Glutamatergic neuron (in vitro differentiated cells): ENCODE measurements around the gene KMT5B. TPM values are rescaled to one million over a fixed set of nuclear protein-coding genes. Genes with fewer than 3 reads are reported as not detected.

Source experiments
- DNase-seq: peaks from one replicate; pipeline ENCODE4 v3.0.0; 2022
- H3K27ac Mint-ChIP-seq: one replicate; pipeline ENCODE4 v1.8.0; 2020; ENCODE audit warnings: mild to moderate bottlenecking, mixed read lengths, inconsistent platforms; ENCODE audit not compliant: unreplicated experiment
- H3K27me3 Mint-ChIP-seq: one replicate; pipeline ENCODE4 v1.8.0; 2020; ENCODE audit warnings: mild to moderate bottlenecking, moderate library complexity, mixed read lengths, inconsistent platforms; ENCODE audit not compliant: unreplicated experiment
- H3K36me3 Mint-ChIP-seq: one replicate; pipeline ENCODE4 v1.8.0; 2020; ENCODE audit warnings: mild to moderate bottlenecking, mixed read lengths, inconsistent platforms; ENCODE audit not compliant: unreplicated experiment
- H3K4me1 Mint-ChIP-seq: one replicate; pipeline ENCODE4 v1.8.0; 2020; ENCODE audit warnings: mild to moderate bottlenecking, low read depth, mixed read lengths, inconsistent platforms; ENCODE audit not compliant: unreplicated experiment
- H3K4me3 Mint-ChIP-seq: one replicate; pipeline ENCODE4 v1.8.0; 2020; ENCODE audit warnings: mild to moderate bottlenecking, mixed read lengths, inconsistent platforms; ENCODE audit not compliant: unreplicated experiment
- H3K9me3 Mint-ChIP-seq: one replicate; pipeline ENCODE4 v1.8.0; 2020; ENCODE audit warnings: mild to moderate bottlenecking, moderate library complexity, mixed read lengths, inconsistent platforms; ENCODE audit not compliant: unreplicated experiment
- CTCF ChIP-seq: fragments of 200-600 bp; sonication (generic); IDR thresholded peaks from one replicate; pipeline ENCODE4 v1.5.0; 2021; ENCODE audit not compliant: partially characterized antibody, unreplicated experiment
- total RNA-seq: library from RNA; stranded (reverse); fragmentation: NEBNext Ultra II Directional; extraction: Animal tissue kit (Norgen Biotek cat#: 25700); gene quantifications from one replicate; pipeline ENCODE4 v1.2.1, GENCODE V29; 2021; ENCODE audit not compliant: unreplicated experiment

Gene KMT5B
- total RNA-seq, 1 donor from 2014 or later: 77.4 TPM

GRCh38 chr11:68153742-68154141 lies 59.4 kb downstream of the KMT5B start:
- H3K4me3 Mint-ChIP-seq: no peak overlapping the region
- peaks cover 8% of the 10 kb centered on the region for H3K4me1 Mint-ChIP-seq
- no peak for DNase-seq
- no peak for TF ChIP-seq CTCF
- H3K9me3 Mint-ChIP-seq: no peaks in the 10 kb centered on the region
- H3K36me3 Mint-ChIP-seq: no peaks in the 10 kb centered on the region
- H3K27me3 Mint-ChIP-seq: no peaks in the 10 kb centered on the region
- H3K27ac Mint-ChIP-seq: peak overlapping the region; percentile 39

- Mint-ChIP-seq H3K36me3 (no peaks in the 10 kb centered on the region), H3K27ac (no peak overlapping the region), H3K4me3 (no peak overlapping the region), H3K27me3 (peaks cover 2% of the 10 kb centered on the region), H3K9me3 (peaks cover 4% of the 10 kb centered on the region), H3K4me1 (peaks cover 10% of the 10 kb centered on the region)
- no peak for TF ChIP-seq CTCF
- no peak for DNase-seq
Observed at GRCh38 chr11:68150037-68150436, 63.1 kb downstream of the KMT5B start.

- H3K4me1 Mint-ChIP-seq: peaks cover 10% of the 10 kb centered on the region
- H3K4me3 Mint-ChIP-seq: no peak overlapping the region
- no peak overlapping the region for H3K27ac Mint-ChIP-seq
- H3K27me3 Mint-ChIP-seq: peaks cover 2% of the 10 kb centered on the region
- TF ChIP-seq CTCF: no peak
- DNase-seq: no peak
- no peaks in the 10 kb centered on the region for H3K36me3 Mint-ChIP-seq
- peaks cover 4% of the 10 kb centered on the region for H3K9me3 Mint-ChIP-seq
Observed at GRCh38 chr11:68149417-68149816, 63.7 kb downstream of the KMT5B start.

GRCh38 chr11:68148879-68149278 lies 64.2 kb downstream of the KMT5B start:
- no peak for DNase-seq
- H3K9me3 Mint-ChIP-seq: peaks cover 4% of the 10 kb centered on the region
- H3K4me3 Mint-ChIP-seq: no peak overlapping the region

More at GRCh38 chr11:68148879-68149278, 64.2 kb downstream of the KMT5B start:
- H3K27ac Mint-ChIP-seq: no peak overlapping the region
- TF ChIP-seq CTCF: no peak
- peaks cover 7% of the 10 kb centered on the region for H3K4me1 Mint-ChIP-seq
- H3K27me3 Mint-ChIP-seq: peaks cover 2% of the 10 kb centered on the region
- H3K36me3 Mint-ChIP-seq: no peaks in the 10 kb centered on the region
